ENCODE data around the gene AKT1S1. TPM values are rescaled to one million over a fixed set of nuclear protein-coding genes. Genes with fewer than 3 reads are reported as not detected.

The AKT1S1 gene
- total and polyA plus RNA-seq, 7 donors = 48.0 to 103 (median 57.7) TPM

- peaks cover 3 to 44% of the 10 kb centered on the region in 2 donors for H3K36me3 ChIP-seq (ENCODE audit: insufficient read depth in 1 of 2, low read depth in 1 of 2)
- peak overlapping the region; percentile 72 for H3K27ac ChIP-seq
- no peak for ATAC-seq
- 79 to 87% (median 79%) methylated on average over 17 of the region's 17 CpGs for WGBS, 3 donors
- intact Hi-C loops (cut with DNase I) = loop anchor here in 1 of 2 donors (1.0 kb wide), 1 partner anchor 20 kb away; no protein-coding TSS in a partner anchor
- peaks cover 29% of the 10 kb centered on the region for H3K4me1 ChIP-seq
- no peaks in the 10 kb centered on the region for H3K27me3 ChIP-seq (ENCODE audit: insufficient read depth in 3 of 3, low read length in 2 of 3)
- no peak for DNase-seq
- no peak overlapping the region for H3K4me3 ChIP-seq
- TF ChIP-seq CTCF (IDR thresholded peaks at IDR 0.05) = no peak
- H3K9me3 ChIP-seq = no peaks in the 10 kb centered on the region
Observed at GRCh38 chr19:49840736-49841249, 36.4 kb downstream of the AKT1S1 start.

GRCh38 chr19:49840321-49840720, 36.8 kb downstream of the AKT1S1 start:
- peaks cover 3 to 48% of the 10 kb centered on the region in 2 donors for H3K36me3 ChIP-seq (ENCODE audit: insufficient read depth in 1 of 2, low read depth in 1 of 2)

GRCh38 chr19:49839713-49840112, 37.4 kb downstream of the AKT1S1 start:
- Histone ChIP-seq H3K4me3 (no peak overlapping the region), H3K36me3 (ENCODE audit: insufficient read depth in 1 of 2, low read depth in 1 of 2) (peaks cover 3 to 55% of the 10 kb centered on the region in 2 donors), H3K27ac (peak overlapping the region; percentile 72), H3K4me1 (peaks cover 18% of the 10 kb centered on the region), H3K27me3 (ENCODE audit: insufficient read depth in 3 of 3, low read length in 2 of 3) (no peaks in the 10 kb centered on the region), H3K9me3 (no peaks in the 10 kb centered on the region)
- TF ChIP-seq CTCF (IDR thresholded peaks at IDR 0.05) = no peak
- DNase-seq (no peak), ATAC-seq (no peak)
- 76 to 91% (median 82%) methylated on average over 11 of the region's 11 CpGs for WGBS, 3 donors
- intact Hi-C loops (cut with DNase I) = no loop called here

More at GRCh38 chr19:49840321-49840720, 36.8 kb downstream of the AKT1S1 start:
- H3K9me3 ChIP-seq = no peaks in the 10 kb centered on the region
- H3K4me3 ChIP-seq = no peak overlapping the region
- ATAC-seq = no peak
- DNase-seq = no peak
- peaks cover 25% of the 10 kb centered on the region for H3K4me1 ChIP-seq
- H3K27me3 ChIP-seq (ENCODE audit: insufficient read depth in 3 of 3, low read length in 2 of 3) = no peaks in the 10 kb centered on the region
- TF ChIP-seq CTCF (IDR thresholded peaks at IDR 0.05) = no peak
- peak overlapping the region; percentile 72 for H3K27ac ChIP-seq
- intact Hi-C loops (cut with DNase I) = no loop called here
- 85 to 88% (median 86%) methylated on average over 11 of the region's 11 CpGs for WGBS, 3 donors

- Histone ChIP-seq H3K4me3 (no peak overlapping the region), H3K27ac (peak overlapping the region; percentile 72), H3K27me3 (ENCODE audit: insufficient read depth in 3 of 3, low read length in 2 of 3) (no peaks in the 10 kb centered on the region), H3K9me3 (no peaks in the 10 kb centered on the region), H3K4me1 (peaks cover 21% of the 10 kb centered on the region), H3K36me3 (ENCODE audit: insufficient read depth in 1 of 2, low read depth in 1 of 2) (peaks cover 3 to 61% of the 10 kb centered on the region in 2 donors)
- no peak for TF ChIP-seq CTCF (IDR thresholded peaks at IDR 0.05)
- WGBS, 3 donors = 49 to 78% (median 62%) methylated on average over 18 of the region's 18 CpGs
- no peak for DNase-seq
- intact Hi-C loops (cut with DNase I) = no loop called here
- peak in 3 of 4 donors; percentile 42 to 64 (median 62) for ATAC-seq
Observed at GRCh38 chr19:49838885-49839588, 38.1 kb downstream of the AKT1S1 start.

Measured in psoas muscle (tissue), 8 donors.